ENCODE results near the gene MCM3.

The MCM3 gene

GRCh38 chr6:52249078-52249477, 35.5 kb downstream of the MCM3 start:
- no peak for DNase-seq (ENCODE audit: low spot score)

GRCh38 chr6:52245425-52245824, 39.1 kb downstream of the MCM3 start:
- no peak for DNase-seq (ENCODE audit: low spot score)

GRCh38 chr6:52244400-52244799, 40.1 kb downstream of the MCM3 start, which contains the start of gene IL17F:
Gene IL17F (minus strand): TSS chr6:52244500. CDS start chr6:52244429, 71 bp downstream.
- no peak for DNase-seq (ENCODE audit: low spot score)

GRCh38 chr6:52243282-52243893, 41.2 kb downstream of the MCM3 start:
- DNase-seq (ENCODE audit: low spot score): no peak

GRCh38 chr6:52241819-52242218, 42.7 kb downstream of the MCM3 start:
- DNase-seq (ENCODE audit: low spot score): no peak

GRCh38 chr6:52233975-52234823, 50.3 kb downstream of the MCM3 start:
- peak; percentile 73 for DNase-seq (ENCODE audit: low spot score)

GRCh38 chr6:52233005-52233404, 51.5 kb downstream of the MCM3 start:
- no peak for DNase-seq (ENCODE audit: low spot score)

- no peak for DNase-seq (ENCODE audit: low spot score)
These were observed 53.0 kb downstream of the MCM3 start for GRCh38 chr6:52231406-52232127.

- DNase-seq (ENCODE audit: low spot score): no peak
These were observed 53.9 kb downstream of the MCM3 start for GRCh38 chr6:52230685-52231084.

GRCh38 chr6:52227495-52227894, 57.0 kb downstream of the MCM3 start:
- no peak for DNase-seq (ENCODE audit: low spot score)

GRCh38 chr6:52221302-52221701, 63.2 kb downstream of the MCM3 start:
- DNase-seq (ENCODE audit: low spot score): no peak

- DNase-seq (ENCODE audit: low spot score): no peak
These were observed 66.8 kb downstream of the MCM3 start for GRCh38 chr6:52217761-52218160.

- no peak for DNase-seq (ENCODE audit: low spot score)
These were observed 67.5 kb downstream of the MCM3 start for GRCh38 chr6:52216932-52217575.

GRCh38 chr6:52215787-52216186, 68.8 kb downstream of the MCM3 start:
- DNase-seq (ENCODE audit: low spot score): no peak

Data from iPS-NIHi11 (cell line).